ENCODE data around the gene GAS7.

GRCh38 chr17:10226930-10227695 is 28.7 kb upstream of the GAS7 start:
- TF ChIP-seq EZH2 (IDR thresholded peaks at IDR 0.05; ENCODE audit: insufficient read depth, low read length) (no peak), CTCF (IDR thresholded peaks at IDR 0.05; ENCODE audit: insufficient read depth, low read depth, low read length) (peak; percentile 45)
